ENCODE data around the gene GNPTG. TPM values are rescaled to one million over a fixed set of nuclear protein-coding genes. Genes with fewer than 3 reads are reported as not detected.

Gene GNPTG
- total and polyA plus RNA-seq, 2 of the 13 experiments (the other 11 are each of a cell fraction or from before 2014, with no cell fraction given) = 22.7 to 71.1 TPM

GRCh38 chr16:1342526-1343427 lies 9.0 kb upstream of the GNPTG start (continued):
- no peak for TF ChIP-seq AHDC1 (CRISPR knock-in tag; IDR thresholded peaks at IDR 0.05; ENCODE audit: borderline replicate concordance)
- TF ChIP-seq MZF1 (CRISPR knock-in tag; IDR thresholded peaks at IDR 0.05; ENCODE audit: borderline replicate concordance) = no peak
- peak; percentile 91 for TF ChIP-seq NFYB (CRISPR knock-in tag; IDR thresholded peaks at IDR 0.05)
- no peak for TF ChIP-seq ZNF337 (CRISPR knock-in tag; IDR thresholded peaks at IDR 0.05; ENCODE audit: borderline replicate concordance, low read depth)
- no peak for TF ChIP-seq NKX3-1 (CRISPR knock-in tag; IDR thresholded peaks at IDR 0.05)
- TF ChIP-seq TBX2 (CRISPR knock-in tag; IDR thresholded peaks at IDR 0.05; ENCODE audit: borderline replicate concordance) = peak; percentile 36
- peak; percentile 20; the same call in 1 of the 2 replicates for TF ChIP-seq ZFY (CRISPR knock-in tag; IDR thresholded peaks at IDR 0.05)
- TF ChIP-seq ATF3 (CRISPR knock-in tag; IDR thresholded peaks at IDR 0.05) = no peak
- peak; percentile 55; the same call in 1 of the 2 replicates for TF ChIP-seq MYPOP (CRISPR knock-in tag; IDR thresholded peaks at IDR 0.05)
- 0 out of 2 replicates have a peak, but pooled peaks have one; percentile 17 for TF ChIP-seq ZNF414 (CRISPR knock-in tag; IDR thresholded peaks at IDR 0.05)
- no peak for TF ChIP-seq CREBL2 (CRISPR knock-in tag; IDR thresholded peaks at IDR 0.05; ENCODE audit: borderline replicate concordance)
- no peak for TF ChIP-seq JDP2 (CRISPR knock-in tag; IDR thresholded peaks at IDR 0.05; ENCODE audit: borderline replicate concordance)
- peak; percentile 59; the same call in 1 of the 2 replicates for TF ChIP-seq GATAD1 (CRISPR knock-in tag; IDR thresholded peaks at IDR 0.05)
- TF ChIP-seq HMGXB4 (CRISPR knock-in tag; IDR thresholded peaks at IDR 0.05; ENCODE audit: borderline replicate concordance in 1 of 2, low read depth in 1 of 2) = peak in 1 of 2 experiments; percentile 19; a peak in 2 of 4 replicates
- TF ChIP-seq ATF5 (CRISPR knock-in tag; IDR thresholded peaks at IDR 0.05; ENCODE audit: low read depth) = no peak
- no peak for TF ChIP-seq PPARG (CRISPR knock-in tag; conservative IDR thresholded peaks at IDR 0.05)
- no peak for TF ChIP-seq ZBTB7B (CRISPR knock-in tag; IDR thresholded peaks at IDR 0.05)
